Raji (cell line): ENCODE data around the gene BMPR1B.

Experiments used
- POLR2A ChIP-seq: IDR thresholded peaks from 2 replicates; pipeline ENCODE4 v1.6.1; 2011; ENCODE audit warnings: low read depth, low read length, control low read depth; ENCODE audit not compliant: insufficient read depth

The BMPR1B gene

DNA sequence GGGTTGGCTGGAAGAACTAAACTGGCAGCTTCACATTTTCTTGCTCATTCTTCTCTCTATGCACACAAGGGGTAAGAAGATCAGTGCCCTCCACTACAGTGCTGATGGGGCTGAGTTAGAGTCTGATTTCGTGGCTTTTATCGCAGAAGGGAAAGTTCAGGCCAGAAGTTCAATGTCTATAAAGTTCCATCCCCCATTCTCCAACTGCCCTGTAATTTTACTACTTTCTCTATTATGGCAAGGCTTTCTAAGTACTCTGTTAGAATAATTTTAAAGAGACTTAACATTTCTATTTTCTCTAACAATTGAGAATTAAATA lies 293.9 kb downstream of the BMPR1B start:
- no peak for TF ChIP-seq POLR2A

DNA sequence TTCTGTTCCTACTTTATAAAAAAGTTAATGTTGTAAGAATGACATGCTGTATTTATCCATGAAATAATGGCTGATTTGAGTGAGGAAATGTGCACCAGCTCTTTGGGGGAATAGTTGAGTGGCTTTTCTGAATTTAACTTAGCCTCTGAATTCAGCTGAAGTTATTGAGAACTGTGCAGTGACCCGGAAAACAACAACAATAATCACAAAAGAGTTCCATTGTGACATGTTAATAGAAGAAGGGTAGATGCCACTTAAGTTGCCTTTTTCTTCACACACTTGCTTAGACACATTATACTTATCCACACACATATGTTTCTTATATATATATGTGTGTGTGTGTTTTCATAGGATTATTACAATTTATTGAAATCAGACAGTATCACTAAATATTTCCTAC lies 301.2 kb downstream of the BMPR1B start:
- no peak for TF ChIP-seq POLR2A

DNA sequence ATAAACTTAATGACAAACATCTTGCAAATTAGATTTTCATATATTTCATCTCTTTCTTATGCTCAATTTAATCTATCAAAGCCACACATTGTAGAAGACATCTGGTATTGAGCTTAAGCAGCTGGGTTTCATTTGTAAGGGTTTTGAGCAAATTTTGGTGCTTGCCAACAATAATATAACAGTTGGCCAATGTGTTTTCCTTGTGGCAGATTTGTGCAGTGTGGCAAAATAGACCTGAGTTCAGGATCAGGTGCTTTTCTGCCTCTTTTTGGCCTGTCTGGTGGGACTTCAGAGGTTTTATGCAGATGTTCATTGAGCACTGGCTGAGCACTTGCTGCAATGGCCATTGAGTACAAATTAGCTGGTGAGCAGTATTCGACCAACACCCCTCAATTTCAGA lies 301.9 kb downstream of the BMPR1B start:
- TF ChIP-seq POLR2A: no peak

DNA sequence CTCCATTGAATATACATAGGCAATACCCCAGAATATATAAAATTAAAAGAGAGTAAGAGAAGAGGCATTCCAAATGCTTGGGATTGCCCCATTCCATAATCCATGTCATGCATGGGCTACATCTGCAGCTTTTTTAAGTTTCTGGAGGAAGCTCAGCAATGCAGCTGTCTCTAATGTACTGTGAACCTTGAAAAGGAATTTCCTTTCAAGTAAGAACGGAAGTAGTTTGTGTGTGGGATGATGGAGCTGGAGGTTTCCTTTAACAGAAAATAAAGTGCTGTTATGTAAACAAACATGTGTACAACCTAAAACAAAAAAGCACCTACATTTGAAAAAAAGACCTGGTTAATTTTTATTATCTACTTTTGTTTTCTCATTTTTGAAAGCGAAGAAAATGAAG lies 303.5 kb downstream of the BMPR1B start:
- TF ChIP-seq POLR2A: no peak

DNA sequence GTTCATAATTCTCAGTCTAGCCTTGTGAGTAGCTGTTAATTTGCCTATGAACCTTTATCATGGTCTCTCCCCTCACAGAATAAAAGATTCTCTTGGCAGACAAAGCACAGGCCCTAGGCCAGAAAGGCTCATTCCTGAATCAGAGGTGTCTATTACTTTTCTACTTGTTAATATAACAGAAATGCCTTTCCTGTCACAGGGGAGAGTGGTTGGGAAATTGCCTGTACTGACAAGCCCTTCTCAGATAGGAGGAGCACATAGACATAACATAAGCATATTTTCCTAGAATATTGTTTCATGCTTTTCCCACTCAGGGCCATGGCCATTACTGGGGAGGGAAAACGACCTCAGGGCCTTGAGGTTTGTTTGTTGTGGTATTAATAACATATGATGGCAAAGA lies 308.3 kb downstream of the BMPR1B start:
- TF ChIP-seq POLR2A: no peak

DNA sequence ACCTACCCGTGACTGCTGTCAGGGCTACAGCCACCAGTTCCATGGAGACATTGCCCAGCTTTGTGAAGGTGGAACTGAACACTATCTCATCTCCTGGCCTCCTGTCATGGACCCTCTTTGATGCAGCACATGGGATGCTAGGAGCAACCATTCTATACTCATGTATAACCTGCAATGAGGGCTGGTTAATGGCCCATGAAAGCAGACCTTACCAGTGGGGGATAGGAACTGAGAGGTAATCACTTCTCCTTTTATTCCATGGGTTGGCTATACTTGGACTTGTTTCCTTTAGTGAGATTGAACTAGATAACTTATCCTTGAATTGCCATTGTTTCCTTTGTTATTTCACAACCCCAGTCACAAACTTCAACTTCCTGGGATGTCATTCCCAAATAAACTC lies 310.6 kb downstream of the BMPR1B start:
- TF ChIP-seq POLR2A: no peak

DNA sequence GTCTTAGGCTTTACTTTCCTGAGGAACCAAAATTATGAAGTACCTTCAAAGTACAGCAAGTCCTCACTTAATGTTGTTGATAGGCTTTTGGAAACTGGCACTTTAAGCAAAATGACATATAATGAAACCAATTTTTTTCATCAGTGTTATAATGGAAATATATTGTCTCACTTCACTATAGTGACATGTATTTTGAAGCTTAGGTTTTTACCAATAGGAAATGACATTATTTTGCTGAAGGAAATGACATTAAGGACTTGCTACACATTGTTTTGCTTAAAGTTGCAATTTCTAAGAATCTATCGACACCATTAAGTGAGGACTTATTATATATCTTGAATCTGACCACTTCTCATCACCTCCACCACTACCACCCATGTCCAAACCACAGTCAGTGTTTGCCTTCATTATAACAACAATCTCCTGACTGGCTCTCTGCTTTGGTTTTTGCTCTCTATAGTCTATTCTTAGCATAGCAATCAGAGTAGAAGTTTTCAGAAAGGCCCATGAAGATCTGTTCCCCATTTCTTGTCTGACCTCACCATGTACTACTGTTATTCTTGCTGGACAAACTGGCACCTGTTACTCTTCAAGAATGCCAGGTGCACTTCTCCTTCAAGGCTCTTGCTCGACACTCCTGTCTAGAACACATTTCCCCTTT lies 311.2 kb downstream of the BMPR1B start:
- TF ChIP-seq POLR2A: no peak

DNA sequence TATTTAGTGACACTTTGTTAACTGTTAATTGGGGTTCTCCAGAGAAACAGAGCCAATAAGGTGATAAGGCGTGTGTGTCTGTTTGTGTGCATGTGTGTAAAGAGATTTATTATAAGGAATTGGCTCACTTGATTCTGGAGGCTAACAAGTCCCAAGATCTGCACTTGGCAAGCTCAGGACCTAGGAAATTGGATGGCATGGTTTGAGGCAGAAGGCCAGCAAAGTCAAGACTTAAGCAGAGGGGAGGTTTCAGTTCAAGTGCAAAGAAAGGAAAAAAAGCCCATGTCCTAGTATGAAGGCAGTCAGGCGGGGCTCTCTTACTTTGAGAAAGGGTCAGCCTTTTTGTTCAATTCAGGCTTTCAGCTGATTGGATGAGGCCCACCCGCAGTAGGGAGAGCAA lies 314.1 kb downstream of the BMPR1B start:
- TF ChIP-seq POLR2A: no peak

DNA sequence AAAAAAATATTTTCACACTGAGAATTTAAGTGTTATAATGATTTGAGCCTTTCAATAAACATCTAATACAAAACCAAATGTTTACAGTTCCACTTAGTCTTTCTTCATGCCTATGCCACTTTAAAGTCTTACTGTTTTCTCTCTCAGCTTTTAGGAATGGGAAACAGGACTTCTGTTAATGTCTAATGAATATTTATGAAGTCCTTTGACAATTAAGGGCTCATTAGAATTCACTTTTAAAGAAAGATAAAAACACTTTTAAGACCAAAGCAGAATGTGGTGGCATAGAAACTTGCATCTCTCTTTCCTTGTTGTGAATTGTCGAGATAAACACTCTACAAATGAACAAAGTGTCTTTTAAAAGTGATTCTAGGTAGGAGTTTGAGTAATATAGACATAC lies 315.9 kb downstream of the BMPR1B start:
- TF ChIP-seq POLR2A: no peak

DNA sequence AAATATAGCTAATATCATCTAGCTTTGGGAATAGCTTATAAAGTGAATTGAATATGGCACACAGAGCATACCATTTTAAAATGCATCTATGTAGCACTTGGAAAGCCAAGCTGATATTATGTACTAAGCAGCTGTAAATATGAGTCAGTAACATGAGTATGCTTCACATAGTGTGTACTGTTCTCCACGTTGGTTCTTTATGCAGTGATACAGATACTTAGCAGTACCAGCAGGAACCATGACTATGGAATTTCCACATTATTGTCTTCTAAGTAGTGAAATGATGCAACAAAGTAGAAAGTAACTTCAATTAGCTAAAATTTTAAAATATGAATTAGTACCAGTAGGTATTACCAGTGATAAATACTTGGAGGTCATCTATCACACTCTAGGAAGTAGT lies 320.1 kb downstream of the BMPR1B start:
- TF ChIP-seq POLR2A: no peak

DNA sequence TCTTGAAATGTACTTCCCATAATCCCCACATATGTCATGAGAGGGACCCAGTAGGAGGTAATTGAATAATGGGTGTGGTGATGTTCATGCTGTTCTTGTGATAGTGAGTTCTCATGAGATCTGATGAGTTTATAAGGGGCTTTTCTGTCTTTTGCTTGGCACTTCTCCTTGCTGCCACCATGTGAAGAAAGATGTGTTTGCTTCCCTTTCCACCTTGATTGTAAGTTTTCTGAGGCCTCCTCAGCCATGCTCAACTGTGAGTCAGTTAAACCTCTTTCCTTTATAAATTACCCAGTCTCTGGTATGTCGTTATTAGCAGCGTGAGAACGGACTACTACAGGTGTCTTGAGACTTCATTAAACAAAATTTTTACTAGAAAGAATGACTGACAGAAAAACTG lies 323.2 kb downstream of the BMPR1B start:
- no peak for TF ChIP-seq POLR2A

DNA sequence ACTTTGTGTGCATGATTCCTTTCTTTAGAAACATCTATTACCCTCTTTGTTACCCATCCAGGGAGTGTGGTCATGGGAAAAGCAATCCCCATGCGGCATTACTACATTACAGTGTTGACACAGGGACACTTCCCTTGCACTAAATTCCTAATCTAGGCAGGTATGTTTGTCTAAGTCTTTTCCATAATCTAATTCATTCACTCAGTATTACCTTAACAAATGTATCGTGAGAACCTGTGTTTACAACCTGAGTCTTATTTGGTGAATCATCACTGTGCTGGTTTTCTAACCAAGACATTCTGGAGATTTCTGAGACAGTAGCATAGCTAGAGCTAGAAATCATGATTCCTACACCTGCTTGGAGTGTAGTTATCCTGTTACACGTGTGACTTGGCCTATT lies 326.8 kb downstream of the BMPR1B start:
- TF ChIP-seq POLR2A: no peak

DNA sequence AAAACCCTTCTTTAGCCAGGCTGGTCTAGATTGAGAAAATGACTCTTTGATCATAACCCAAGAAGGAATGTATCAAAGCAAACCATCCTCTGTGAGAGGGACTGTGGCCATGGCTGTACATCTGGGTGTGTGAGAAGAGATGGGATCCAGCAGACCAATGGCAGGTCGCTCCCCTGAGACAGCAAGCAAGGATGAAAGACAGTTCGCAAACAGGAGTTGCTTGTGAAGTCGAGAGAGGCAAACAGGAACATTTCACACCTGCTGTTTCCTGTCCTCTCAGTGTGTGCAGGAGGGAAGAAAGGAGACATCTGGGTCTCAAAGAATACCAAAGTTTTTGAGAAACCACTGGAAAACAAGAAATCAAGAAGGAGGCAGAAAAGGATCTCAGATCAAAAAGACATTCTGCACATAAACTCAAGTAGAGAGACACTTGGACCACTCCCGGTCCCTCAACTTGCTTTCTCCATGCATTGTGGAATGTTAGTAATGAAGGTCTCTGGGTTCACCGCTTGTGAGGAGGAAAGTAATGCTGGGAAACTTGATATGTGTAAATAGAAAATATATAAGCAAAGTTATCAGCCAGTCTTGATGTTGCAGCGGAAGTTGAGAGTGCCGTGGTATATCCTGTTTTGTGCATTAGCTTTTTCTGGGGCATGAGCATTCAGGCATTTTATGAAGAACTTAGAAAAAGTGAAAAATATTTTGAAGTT lies 327.5 kb downstream of the BMPR1B start:
- no peak for TF ChIP-seq POLR2A

DNA sequence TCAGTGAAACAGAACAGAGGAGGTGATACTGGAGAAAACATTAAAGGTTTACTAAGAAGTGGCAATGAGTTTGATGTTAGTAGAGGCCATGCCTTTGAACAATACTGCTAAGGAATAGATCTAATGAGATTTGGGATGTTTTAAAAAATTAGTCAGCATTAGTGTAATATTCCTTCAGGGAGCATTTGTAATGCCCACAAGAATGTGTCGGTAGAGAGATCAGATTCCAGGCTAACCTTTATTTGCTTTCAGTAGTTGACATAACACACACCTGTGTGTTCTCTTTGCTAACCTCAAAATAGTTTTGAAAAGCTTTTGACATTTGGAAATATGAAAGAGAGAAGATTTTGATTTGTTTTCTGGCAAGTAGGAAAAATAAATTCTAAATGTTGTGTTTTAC lies 328.8 kb downstream of the BMPR1B start:
- no peak for TF ChIP-seq POLR2A

DNA sequence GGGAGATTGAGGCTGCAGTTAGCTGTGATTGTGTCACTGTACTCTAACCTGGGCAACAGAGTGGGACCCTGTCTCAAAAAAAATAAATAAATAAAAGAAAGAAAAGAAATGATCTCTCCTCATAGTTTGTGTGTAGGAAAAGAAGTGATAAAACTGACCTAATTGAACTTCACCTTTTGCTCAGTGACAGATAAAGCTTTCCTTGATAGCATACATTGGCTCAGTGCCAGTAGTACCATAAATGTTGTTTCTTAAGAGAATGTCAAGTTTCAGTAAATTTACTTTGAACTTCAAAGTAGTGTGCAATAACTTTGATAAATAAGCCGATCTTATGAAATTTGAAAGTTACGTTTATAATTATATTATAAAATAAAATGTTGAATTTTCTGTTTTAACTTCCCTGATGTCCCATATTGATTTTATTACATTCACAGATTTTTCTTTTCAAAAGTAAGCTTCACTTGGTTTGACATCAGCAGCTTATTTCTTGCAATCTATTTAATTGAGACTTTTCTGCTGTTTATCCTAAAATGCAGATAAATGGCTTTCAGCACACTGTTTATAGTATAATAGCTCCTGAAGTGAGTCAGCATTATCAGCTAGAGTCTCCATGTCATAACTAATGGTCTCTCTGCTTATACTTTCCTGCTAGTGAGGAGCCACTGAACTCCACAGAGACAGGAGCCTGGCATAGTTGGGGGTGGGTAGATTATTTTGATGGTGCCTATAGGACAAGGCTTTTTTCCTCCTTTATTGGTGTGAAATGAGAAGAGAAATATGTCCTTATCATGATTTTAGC lies 330.1 kb downstream of the BMPR1B start:
- TF ChIP-seq POLR2A: no peak

DNA sequence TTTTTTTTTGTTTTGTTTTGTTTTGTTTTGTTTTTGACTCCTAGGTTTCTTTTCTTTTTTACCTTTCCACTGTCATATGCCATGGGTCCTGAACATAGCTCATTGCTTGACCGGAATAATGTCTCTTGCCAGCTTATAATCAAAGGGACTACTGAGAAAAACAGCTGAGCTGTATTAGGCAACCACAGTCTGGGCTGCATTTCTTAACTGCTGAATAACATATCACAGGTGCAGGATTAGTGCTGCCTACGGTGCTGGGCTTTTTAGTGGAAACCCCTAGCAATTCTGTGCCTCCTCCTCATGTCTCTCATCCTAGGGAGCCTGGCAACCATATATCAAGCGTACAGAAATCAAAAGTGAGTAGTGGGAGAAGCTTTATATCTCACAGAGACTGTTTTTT lies 333.5 kb downstream of the BMPR1B start:
- TF ChIP-seq POLR2A: no peak

DNA sequence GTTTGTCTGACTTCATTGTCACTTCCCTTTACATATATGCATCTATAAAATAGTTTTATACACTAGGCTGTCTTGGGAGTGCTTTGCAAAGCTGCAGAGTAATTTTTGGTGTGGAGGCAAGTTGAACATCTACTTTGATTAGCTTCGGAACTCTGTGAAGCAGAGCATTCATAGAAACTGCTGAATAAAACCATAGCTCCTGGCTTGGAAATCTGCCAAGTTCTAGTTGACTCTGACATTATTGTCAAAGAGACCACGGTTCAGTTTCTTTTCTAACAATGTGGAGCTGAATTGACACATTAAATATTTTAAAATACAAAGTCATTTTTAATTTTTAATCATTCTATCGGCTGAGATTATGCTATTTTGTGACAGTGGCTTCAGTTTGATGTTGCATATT lies 335.0 kb downstream of the BMPR1B start:
- no peak for TF ChIP-seq POLR2A

DNA sequence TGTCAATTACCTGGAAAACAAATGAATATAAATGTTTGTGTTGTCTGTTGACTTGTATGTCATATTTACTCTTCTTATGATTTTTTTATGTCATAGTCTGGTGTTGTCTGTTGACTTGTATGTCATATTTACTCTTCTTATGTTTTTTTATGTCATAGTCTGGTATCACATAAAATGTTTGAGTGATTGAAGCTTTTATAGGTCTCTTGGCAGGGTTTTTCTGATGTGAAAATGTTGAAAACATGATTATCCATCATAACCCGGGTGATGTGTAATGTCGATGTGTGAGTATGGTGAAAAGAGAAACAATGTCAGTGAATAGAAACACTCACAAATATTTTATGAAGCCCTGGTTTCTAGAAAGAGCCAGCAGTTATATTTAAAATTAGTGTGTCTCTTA lies 335.7 kb downstream of the BMPR1B start:
- TF ChIP-seq POLR2A: no peak
